GM18511 (cell line): ENCODE measurements around the gene ST6GALNAC3.

Experiments
- ATAC-seq: cut with Tn5 transposase; IDR thresholded peaks from one replicate; pipeline ENCODE4 v1.9.1; 2021; ENCODE audit warnings: mild to moderate bottlenecking, moderate library complexity; ENCODE audit not compliant: unreplicated experiment

ST6GALNAC3 gene

GRCh38 chr1:76140227-76140626, 65.7 kb downstream of the ST6GALNAC3 start:
- ATAC-seq, result no peak

DNA sequence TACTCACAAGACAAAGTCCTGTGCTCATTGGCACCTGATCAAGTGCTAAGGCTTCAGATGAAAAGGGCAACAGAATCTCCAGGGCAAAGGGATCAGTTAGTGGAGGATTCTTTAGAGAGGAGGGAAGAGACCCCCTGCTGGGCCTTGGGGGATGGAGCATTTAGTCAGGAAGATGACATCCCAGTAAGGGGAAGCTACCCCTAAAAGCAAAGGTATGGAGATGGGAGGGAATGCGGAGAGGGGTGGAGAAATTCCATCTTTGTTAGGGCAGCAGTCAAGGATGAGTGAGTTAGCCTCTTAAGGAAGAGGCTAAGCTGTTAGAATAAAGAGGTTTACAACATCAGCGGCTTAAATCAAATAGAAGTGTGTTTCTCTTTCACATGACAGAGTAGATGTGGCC, 67.4 kb downstream of the ST6GALNAC3 start:
- ATAC-seq, result no peak

DNA sequence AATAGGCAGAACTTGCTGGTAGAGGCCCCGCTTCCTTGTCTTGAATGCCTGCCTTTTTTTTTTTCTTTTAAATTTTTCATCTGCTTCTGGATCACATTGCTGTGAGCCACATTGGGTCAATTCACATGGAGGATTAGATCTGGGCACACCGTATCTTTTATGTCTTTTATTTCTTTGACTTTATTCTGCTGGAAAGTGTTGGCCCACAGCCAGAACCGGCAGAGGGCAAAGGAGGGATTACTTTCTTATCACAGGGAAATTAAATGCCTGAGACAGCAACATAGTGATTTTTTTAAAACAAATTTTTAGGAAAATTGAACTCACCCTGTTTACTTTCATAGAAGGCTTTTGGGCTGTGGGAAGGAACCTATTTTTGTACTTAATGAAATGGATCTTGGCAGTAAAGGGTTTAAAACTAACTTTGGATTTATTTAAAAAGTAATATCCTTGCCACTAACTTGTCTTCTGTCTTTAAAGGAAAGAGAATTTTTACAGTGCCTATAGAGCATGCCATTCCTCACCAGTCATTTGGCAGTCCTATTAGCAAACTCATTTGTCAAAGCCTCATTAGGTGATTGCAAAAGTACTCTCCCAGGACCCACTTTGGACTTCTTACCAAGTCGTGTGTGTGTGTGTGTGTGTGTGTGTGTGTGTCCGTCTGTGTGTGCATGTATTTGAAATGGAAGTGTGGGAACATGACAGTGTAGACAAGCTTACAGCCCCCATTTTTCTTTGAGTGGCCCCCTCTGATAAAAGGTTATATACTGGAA, 68.4 kb downstream of the ST6GALNAC3 start:
- no peak for ATAC-seq

DNA sequence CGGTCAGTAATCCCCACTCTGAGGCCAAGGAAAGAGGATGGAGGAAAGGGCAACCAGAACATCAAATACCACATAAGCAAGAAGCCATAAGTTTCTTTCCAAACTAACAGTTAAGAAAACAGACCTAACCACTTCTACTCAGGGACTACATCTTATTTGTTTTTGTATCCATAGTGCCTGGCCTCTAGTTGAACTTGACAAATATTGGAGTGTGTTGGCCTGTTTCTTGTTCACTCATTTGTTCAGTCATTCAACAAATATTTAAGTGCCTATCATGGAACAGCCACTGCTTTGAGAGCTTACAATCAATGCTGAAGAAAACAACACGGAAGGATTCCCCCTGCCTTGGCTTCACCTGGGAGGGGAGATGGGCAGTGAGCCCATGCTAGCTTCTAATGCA, 69.7 kb downstream of the ST6GALNAC3 start:
- ATAC-seq, result no peak

DNA sequence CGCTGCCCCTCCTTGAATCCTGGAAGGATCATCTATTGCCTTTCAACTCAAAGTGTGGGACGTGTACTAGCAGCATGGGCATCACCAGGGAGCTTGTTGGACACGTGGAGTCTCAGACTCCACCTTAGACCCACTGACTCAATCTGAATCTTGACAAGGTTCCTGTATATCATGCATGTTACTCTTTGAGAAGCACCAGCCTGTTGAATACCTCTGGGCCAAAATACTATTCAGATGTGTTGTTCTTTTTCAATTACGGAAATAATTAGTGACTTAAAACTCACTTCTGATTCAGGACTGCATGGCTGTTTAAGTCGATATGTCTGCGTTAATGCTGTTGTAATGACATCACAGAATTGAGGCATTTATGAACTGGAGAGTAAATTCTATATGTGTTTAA, 70.8 kb downstream of the ST6GALNAC3 start:
- no peak for ATAC-seq

DNA sequence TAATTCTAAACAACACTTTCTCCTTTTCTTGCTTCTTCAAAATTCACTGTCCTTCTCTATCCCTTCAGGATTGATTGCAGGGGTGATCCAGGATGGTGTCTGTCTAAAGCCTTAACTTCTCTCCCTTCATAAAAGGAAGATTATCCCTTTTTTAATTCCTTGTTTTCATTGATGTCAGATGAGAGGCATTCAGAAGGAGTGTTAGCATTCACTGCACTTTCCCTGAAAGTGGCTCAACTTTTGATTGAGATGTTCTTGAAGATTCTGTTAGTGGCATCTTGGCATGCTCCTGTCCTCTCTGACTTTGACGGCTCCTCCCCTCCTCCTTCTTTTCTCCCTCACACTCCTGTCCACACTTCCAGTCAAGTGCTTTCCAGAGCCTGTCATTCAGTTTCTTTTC, 71.6 kb downstream of the ST6GALNAC3 start:
- ATAC-seq, result no peak

GRCh38 chr1:76147917-76148316, 73.4 kb downstream of the ST6GALNAC3 start:
- ATAC-seq, result no peak

DNA sequence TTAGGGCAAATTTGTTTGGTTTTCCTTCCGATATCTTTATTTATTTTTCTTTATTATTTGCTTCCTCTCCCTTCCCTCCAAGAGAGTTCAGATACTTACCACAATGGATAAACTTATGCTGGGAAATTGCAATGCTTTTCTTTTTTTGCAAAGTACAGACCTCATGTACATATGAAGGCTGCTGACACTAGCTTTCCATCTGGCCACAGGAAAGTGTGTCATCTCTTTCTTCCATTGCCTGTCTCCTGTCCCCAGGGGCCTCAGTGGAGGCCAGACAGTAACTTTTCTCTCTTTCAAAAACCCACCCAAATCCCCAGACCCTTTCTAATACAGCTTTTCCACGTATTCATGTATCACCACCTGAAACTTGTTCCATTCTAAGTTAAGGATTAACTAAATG, 73.9 kb downstream of the ST6GALNAC3 start:
- ATAC-seq, result no peak

- no peak for ATAC-seq
Observed at GRCh38 chr1:76153841-76154205, 79.3 kb downstream of the ST6GALNAC3 start.

GRCh38 chr1:76154206-76154956, 79.8 kb downstream of the ST6GALNAC3 start:
- peak; percentile 97 for ATAC-seq

DNA sequence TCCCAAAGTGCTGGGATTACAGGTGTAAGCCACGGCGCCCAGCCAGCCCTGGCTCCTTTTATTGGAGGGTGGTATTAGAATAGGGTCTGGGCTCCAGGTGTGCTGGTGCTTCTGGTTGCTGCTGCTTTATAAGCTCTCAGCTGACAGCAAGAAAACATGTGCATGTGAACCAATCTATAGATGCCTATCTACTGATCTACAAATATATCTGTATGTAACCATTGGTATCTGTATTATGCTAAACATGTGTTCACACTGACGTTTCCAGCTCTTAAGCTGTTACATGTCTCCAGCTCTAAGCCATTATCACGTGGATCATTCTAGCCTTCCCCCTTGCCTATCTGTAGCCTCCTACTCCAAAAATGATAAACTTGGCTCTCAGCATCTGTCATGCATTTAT, 82.4 kb downstream of the ST6GALNAC3 start:
- no peak for ATAC-seq

- ATAC-seq, result no peak
Observed at GRCh38 chr1:76158126-76158525, 83.6 kb downstream of the ST6GALNAC3 start.

DNA sequence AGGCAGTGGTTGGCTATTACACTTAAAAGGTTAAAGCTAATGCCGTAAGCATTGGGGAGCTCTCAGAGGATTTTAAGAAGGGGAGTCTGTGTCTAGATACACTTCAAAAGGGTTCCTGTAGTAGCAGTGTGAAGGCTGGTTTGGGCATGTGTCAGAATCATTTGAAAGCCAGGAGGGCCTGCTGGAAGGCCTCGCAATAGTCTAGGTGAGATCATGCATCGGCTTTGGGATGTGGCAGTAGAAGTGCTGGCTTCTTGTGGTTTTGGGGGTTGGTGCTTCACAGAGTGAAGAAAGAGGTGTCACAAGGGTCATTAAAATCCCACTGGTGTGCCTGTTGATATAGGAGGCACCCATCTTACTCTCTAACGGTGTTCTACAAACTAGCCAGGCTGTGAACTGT, 85.7 kb downstream of the ST6GALNAC3 start:
- no peak for ATAC-seq

GRCh38 chr1:76161451-76161850, 86.9 kb downstream of the ST6GALNAC3 start:
- no peak for ATAC-seq

- ATAC-seq, result no peak
Observed at GRCh38 chr1:76162254-76162653, 87.7 kb downstream of the ST6GALNAC3 start.

- ATAC-seq, result no peak
Observed at GRCh38 chr1:76164165-76164564, 89.6 kb downstream of the ST6GALNAC3 start.

GRCh38 chr1:76170084-76170483, 95.5 kb downstream of the ST6GALNAC3 start:
- no peak for ATAC-seq

- ATAC-seq, result no peak
Observed at GRCh38 chr1:76170513-76170912, 96.0 kb downstream of the ST6GALNAC3 start.

GRCh38 chr1:76176000-76176399, 101.5 kb downstream of the ST6GALNAC3 start:
- ATAC-seq, result no peak

DNA sequence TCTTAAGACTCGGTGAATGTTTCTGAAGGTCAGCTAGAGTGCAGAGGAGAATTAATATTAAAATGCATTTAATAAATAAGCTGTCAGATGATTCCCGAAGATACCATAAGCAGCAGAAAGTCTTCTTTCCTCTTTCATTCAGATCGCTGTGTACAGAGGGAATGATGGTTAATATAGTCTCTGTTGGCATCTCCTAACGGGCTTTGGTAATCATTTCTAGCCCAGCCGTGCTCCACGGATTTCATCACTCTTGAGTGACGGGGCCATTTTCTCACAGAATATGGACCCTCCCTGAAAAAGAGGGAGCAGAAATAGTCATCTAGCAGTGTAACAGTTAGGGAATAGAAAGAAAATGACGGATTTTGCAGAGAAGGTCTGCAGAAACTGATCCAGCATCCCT, 103.1 kb downstream of the ST6GALNAC3 start:
- no peak for ATAC-seq

DNA sequence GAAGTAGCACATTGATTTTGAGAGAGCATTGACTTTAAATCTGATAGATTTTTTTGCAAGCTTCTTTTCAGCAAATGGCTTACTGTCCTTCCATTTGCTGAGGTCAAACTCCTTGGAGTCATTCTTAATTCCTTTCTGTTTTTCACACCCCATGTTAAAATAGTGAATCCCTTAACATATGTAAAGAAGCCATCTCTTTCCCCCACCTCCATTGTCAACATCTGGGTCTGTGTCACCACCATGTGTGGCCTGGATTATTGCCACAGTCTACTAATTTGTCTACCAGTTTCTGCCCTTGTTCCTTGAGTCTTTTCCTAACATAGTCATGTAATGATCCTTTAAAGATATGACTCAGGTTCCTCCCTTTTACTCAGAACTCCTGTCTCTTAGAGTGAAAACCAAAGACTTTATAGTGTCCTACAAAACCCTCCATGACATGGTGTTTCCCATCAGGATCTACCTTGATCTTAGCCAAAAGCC, 104.7 kb downstream of the ST6GALNAC3 start:
- no peak for ATAC-seq

- no peak for ATAC-seq
Observed at GRCh38 chr1:76185207-76185606, 110.7 kb downstream of the ST6GALNAC3 start.
